ENCODE results near the gene NMT1. TPM values are rescaled to one million over a fixed set of nuclear protein-coding genes. Genes with fewer than 3 reads are reported as not detected.

NMT1 gene
- total RNA-seq, 4 donors from 2014 or later: 63.5 to 129 (median 69.1) TPM

- ATAC-seq: no peak
- TF ChIP-seq POLR2AphosphoS5 (IDR thresholded peaks at IDR 0.05) (no peak), EP300 (IDR thresholded peaks at IDR 0.05) (no peak), POLR2A (IDR thresholded peaks at IDR 0.05) (no peak), CTCF (IDR thresholded peaks at IDR 0.05) (no peak)
- WGBS, 2 donors (ENCODE audit: low coverage in 1 of 2): 42 to 45% methylated on average over 3 to 4 of the region's 13 CpGs
- Histone ChIP-seq H3K9me3 (no peaks in the 10 kb centered on the region), H3K27ac (peak overlapping the region in 3 of 4 donors; percentile 49 to 85 (median 81)), H3K4me3 (no peak overlapping the region), H3K27me3 (no peaks in the 10 kb centered on the region), H3K4me1 (peaks cover 0 to 76% (median 18%) of the 10 kb centered on the region in 3 donors), H3K36me3 (peaks cover 0 to 77% of the 10 kb centered on the region in 2 donors)
Measured at GRCh38 chr17:45107293-45108010, 46.3 kb downstream of the NMT1 start.

- peaks cover 0 to 77% of the 10 kb centered on the region in 2 donors for H3K36me3 ChIP-seq
- H3K27ac ChIP-seq: peak overlapping the region in 3 of 4 donors; percentile 49 to 85 (median 81)
- no peak overlapping the region for H3K4me3 ChIP-seq
- H3K9me3 ChIP-seq: no peaks in the 10 kb centered on the region
- WGBS, 2 donors (ENCODE audit: low coverage in 1 of 2): 50 to 60% methylated on average over 1 to 4 of the region's 9 CpGs
- no peak for ATAC-seq
- TF ChIP-seq CTCF (IDR thresholded peaks at IDR 0.05) (no peak), EP300 (IDR thresholded peaks at IDR 0.05) (no peak), POLR2A (IDR thresholded peaks at IDR 0.05) (no peak), POLR2AphosphoS5 (IDR thresholded peaks at IDR 0.05) (no peak)
- H3K4me1 ChIP-seq: peaks cover 0 to 78% (median 18%) of the 10 kb centered on the region in 3 donors
- no peaks in the 10 kb centered on the region for H3K27me3 ChIP-seq
Measured at GRCh38 chr17:45108051-45108450, 46.9 kb downstream of the NMT1 start.

- H3K27ac ChIP-seq: peak overlapping the region in 3 of 4 donors; percentile 44 to 85 (median 81)
- H3K4me3 ChIP-seq: no peak overlapping the region
- WGBS, 2 donors (ENCODE audit: low coverage in 1 of 2): 44 to 91% methylated on average over 4 to 6 of the region's 12 CpGs
- H3K36me3 ChIP-seq: peaks cover 0 to 77% of the 10 kb centered on the region in 2 donors
- peaks cover 0 to 78% (median 18%) of the 10 kb centered on the region in 3 donors for H3K4me1 ChIP-seq
- no peaks in the 10 kb centered on the region for H3K9me3 ChIP-seq
- H3K27me3 ChIP-seq: no peaks in the 10 kb centered on the region
- no peak for ATAC-seq
- TF ChIP-seq POLR2AphosphoS5 (IDR thresholded peaks at IDR 0.05) (no peak), CTCF (IDR thresholded peaks at IDR 0.05) (peak in 2 of 4 experiments; percentile 12 to 13)
Measured at GRCh38 chr17:45108595-45109521, 47.7 kb downstream of the NMT1 start.

- H3K27ac ChIP-seq: peak overlapping the region; percentile 30 to 85 (median 83)
Measured at GRCh38 chr17:45110676-45111611, 49.8 kb downstream of the NMT1 start.

More at GRCh38 chr17:45110676-45111611, 49.8 kb downstream of the NMT1 start:
- Histone ChIP-seq H3K9me3 (no peaks in the 10 kb centered on the region), H3K4me3 (no peak overlapping the region), H3K27me3 (no peaks in the 10 kb centered on the region), H3K4me1 (peaks cover 0 to 67% (median 18%) of the 10 kb centered on the region in 3 donors), H3K36me3 (peaks cover 0 to 77% of the 10 kb centered on the region in 2 donors)
- TF ChIP-seq POLR2A (IDR thresholded peaks at IDR 0.05) (no peak), POLR2AphosphoS5 (IDR thresholded peaks at IDR 0.05) (peak; percentile 30), EP300 (IDR thresholded peaks at IDR 0.05) (no peak), CTCF (IDR thresholded peaks at IDR 0.05) (peak in 1 of 4 experiments; percentile 17)
- peak; percentile 69 for ATAC-seq
- WGBS, 2 donors (ENCODE audit: low coverage in 1 of 2): 51 to 64% methylated on average over 6 to 8 of the region's 16 CpGs
